HG03469 (cell line): Measurements from ENCODE around the gene SNRNP25.

ENCODE experiments used
- ATAC-seq: cut with Tn5 transposase; IDR thresholded peaks from one replicate; pipeline ENCODE4 v1.9.1; 2021; ENCODE audit warnings: mild to moderate bottlenecking, moderate library complexity, moderate number of reproducible peaks; ENCODE audit not compliant: unreplicated experiment

SNRNP25 gene

DNA sequence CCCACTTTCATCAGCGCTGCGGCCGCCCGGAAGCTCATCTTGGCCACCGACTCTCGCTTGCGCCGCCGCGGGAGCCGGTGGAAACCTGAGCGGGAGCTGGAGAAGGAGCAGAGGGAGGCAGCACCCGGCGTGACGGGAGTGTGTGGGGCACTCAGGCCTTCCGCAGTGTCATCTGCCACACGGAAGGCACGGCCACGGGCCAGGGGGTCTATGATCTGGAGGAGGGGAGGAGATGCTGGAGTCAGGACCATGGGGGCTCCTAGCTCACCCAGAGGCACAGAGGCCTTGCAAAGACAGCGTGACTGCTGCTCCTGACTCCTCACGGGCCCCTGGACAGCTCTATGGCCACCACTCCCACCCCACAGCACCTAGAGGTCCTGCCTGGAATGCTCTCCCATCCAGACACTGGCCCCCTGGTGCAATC is 9.4 kb downstream of the SNRNP25 start:
- no peak for ATAC-seq

- no peak for ATAC-seq
These were observed 9.8 kb downstream of the SNRNP25 start for GRCh38 chr16:63466-63865.

DNA sequence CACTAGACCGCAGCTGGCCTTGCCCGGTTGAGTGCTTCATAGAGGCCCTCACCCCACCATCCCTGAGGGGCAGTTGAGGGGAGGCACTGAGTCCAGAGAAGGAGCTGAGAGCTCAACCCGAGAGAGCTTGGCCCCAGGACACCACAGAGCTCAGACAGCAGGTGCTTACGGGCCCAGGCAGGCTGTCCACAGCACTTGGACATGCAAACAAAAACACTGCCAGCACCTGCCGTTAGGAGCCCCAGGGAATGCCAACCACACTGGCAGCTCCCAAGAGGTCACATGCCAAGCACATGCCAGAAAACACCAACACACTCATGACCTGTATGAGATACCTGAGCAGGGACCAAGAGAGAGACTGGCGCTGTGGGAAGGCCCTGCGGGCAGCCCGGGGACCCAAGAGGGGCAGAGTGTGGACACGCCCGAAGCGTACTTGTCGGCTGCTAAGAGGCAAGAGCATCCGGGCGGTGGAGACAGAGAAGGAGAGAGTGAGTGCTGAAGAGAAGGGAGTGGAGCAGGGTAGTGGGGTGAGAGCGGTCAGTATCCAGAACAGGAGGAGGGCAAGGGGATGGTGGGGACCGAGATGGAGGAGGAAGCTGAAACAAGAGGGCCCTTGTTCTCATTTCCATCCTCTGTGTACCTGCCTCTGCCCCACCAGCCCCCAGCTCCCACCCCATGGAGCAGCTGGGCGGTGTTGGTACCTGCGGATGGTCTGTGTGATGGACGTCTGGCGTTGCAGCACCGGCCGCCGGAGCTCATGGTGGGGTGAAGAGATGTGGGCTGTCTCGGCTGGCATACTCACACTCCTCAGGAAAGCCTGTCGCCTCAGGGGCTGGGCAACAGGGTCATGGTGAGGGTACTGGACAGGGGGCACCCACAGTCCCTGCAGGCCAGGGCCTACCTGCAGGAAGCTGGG is 10.6 kb downstream of the SNRNP25 start:
- ATAC-seq = no peak

DNA sequence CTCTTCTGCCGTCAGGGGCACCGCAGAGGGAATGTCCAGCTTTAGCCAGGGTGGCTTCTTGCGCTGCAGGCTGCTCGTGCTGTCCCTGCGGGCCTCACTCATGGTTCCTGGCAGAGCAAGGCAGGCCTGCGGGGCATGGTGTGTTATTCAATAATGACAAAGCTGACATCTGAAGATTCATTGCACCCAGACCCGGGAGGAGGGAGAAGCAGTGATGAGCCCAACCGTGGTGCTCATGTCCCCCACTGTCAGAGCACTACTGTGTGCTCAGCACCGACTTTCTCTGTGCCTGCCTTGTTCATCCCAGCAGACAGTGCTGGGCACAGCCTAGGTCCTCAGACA is 11.3 kb downstream of the SNRNP25 start:
- ATAC-seq = no peak

DNA sequence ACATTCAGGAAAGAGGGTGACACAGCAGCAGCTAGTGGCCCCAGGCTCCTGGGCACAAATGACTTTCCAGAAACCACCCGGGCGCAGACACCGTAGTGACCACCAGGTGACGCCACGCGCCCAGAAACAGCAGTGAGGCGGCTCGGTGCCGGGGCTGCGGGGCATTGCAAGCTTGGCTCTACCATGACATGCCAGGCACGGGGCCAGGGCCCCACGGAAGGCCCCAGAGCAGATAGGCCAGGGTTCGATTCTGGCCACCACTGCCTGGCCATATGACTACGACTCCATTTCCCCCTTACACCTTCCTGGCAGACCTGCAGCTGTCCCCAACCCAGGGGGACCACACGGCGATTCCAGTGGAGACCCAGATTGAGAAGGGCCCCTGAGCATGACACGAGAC is 12.1 kb downstream of the SNRNP25 start:
- ATAC-seq = no peak

- no peak for ATAC-seq
These were observed 12.9 kb downstream of the SNRNP25 start for GRCh38 chr16:66309-67182.

DNA sequence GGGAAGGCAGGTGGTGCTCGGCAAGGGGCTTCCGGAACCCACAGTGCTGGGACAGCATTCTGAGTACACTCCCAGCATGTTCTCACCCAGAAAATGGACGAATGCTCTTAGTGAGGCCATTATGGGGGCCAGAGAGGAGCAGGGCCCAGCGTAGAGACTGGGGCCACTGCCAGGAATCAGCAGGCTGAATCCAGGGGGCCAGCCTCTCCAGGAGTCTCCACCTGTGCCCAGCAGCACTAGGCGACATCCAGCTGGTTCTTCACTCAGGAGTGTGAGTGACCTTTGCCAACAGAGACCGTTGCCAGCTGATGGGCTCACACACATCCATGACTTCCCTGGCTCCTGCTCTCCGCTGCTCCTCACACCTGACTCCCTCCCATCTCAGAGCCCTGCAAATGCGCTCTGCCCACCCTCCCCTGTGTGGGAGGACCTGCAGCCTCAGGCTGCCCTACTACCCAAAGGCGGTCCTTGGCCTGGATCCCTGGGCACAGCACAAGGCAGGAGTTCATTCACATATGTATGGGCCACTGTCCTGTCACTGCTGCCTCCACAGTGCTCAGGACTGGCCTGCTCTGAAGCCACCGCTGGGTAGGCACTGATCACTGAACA is 13.7 kb downstream of the SNRNP25 start:
- no peak for ATAC-seq

DNA sequence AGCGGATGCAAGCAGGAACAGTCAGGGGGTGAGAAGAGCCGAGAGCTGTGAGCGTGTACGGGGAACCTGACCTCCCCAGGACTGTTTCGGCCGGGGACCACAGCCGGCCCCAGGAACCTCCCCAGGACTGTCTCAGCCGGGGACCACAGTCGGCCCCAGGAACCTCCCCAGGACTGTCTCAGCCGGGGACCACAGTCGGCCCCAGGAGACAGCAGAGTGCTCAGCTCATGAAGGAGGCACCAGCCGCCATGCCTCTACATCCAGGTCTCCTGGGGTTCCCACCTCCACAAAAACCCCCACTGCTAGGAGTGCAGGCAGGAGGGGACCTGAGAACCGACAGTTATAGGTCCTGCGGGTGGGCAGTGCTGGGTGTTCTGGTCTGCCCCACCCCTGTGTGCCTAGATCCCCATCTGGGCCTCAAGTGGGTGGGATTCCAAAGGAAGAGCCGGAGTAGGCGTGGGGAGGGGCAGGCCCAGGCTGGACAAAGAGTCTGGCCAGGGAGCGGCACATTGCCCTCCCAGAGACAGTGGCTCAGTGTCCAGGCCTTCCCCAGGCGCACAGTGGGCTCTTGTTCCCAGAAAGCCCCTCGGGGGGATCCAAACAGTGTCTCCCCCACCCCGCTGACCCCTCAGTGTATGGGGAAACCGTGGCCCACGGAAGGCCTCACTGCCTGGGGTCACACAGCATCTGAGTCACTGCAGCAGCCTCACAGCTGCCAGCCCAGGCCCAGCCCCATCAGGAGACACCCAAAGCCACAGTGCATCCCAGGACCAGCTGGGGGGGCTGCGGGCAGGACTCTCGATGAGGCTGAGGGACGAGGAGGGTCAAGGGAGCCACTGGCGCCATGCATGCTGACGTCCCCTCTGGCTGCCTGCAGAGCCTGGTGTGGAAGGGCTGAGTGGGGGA is 14.5 kb downstream of the SNRNP25 start:
- no peak for ATAC-seq

DNA sequence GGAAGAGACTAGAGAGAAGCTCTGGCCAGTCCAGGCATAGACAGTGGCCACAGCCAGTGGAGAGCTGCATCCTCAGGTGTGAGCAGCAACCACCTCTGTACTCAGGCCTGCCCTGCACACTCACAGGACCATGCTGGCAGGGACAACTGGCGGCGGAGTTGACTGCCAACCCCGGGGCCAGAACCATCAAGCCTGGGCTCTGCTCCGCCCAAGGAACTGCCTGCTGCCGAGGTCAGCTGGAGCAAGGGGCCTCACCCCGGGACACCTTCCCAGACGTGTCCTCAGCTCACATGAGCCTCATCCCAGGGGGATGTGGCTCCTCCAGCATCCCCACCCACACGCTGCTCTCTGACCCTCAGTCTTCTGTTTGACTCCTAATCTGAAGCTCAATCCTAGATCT is 15.6 kb downstream of the SNRNP25 start:
- no peak for ATAC-seq

GRCh38 chr16:71210-71539 is 17.5 kb downstream of the SNRNP25 start:
- no peak for ATAC-seq

DNA sequence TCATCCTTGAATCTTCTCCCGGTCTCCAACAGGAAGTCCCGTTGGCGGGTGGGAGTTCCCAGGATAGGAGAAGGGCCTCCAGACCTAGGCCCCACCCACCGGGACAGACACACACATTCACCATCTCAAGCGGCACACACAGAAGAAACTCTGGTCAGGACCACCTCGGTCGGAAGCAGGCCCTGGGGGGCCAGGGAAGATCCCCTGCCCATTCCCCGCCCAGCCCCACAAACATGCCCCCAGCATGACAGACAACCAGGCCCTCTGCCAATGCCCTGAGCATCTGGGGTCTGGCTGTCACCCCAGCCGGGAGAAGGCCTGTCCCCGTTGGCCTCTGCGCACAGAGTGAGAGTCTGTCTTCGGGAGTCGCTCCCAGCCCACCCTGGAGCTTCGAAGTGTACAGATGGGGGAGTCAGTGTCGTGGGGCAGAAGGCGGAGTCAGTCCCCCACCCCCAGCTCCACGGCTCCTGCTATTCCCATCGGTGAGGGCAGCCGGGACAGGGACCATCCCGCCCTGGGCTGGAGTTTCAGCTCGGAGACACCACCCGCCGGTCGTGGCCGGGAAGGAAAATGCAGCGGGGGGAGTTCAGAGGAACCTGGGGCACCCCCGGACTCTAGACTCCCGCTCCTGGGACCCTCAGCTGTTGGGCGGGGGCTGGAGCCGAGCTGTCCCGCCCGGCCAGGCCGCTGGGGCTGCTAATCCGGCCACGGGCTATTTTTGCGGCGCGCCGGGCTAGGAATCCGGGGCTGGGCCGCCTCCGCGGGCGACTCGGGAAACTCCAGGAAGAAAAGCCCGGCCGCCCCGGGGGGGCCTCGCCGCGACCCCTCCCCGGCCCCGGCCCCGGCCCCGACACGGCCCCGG is 18.1 kb downstream of the SNRNP25 start:
- ATAC-seq = no peak

GRCh38 chr16:72561-73548 is 19.2 kb downstream of the SNRNP25 start, which contains the start of gene RHBDF1:
TSS of gene RHBDF1 (minus strand) at chr16:72631. CDS start at chr16:65015, 7,616 bp downstream.
- ATAC-seq = no peak

DNA sequence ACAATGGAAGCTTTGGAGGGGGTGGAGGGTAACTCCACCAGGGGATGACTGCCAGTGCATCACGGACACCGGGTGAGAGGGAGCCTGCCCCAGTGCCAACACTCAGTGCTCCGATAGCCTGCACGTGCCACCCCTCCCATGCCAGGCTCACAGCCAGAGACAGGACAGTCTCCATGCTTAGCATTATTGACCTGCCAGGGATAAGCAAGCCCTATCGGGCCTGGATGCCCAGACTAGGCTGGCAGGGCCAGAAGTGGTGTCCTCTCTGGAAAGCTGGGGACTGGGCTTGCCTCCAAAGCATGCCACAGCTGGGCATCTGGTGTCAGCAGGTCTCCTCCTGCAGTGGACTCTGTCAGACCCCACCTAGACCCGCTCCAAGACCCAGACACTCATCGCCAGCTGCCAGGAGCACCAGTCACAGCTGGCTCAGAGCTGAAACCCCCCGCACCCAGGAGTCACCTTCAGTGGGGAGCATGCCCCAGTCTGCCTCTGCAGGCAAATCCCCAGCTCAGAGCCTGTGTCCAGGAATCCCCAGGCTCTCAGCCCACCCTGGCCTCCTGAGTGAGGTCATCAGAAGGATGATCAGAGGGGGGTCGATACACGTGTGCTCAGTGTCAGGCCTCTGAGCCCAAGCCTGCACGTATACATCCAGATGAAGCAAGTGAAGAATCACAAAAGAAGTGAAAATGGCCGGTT is 20.6 kb downstream of the SNRNP25 start:
- ATAC-seq = no peak

- no peak for ATAC-seq
These were observed 21.2 kb downstream of the SNRNP25 start for GRCh38 chr16:74747-75334.

GRCh38 chr16:75580-76501 is 22.2 kb downstream of the SNRNP25 start:
- no peak for ATAC-seq

GRCh38 chr16:76535-77272 is 23.1 kb downstream of the SNRNP25 start:
- no peak for ATAC-seq
